GM18526 (cell line): ENCODE results near the gene ZFP90.

Experiments used
- POLR2A ChIP-seq: IDR thresholded peaks from 3 replicates; pipeline ENCODE4 v1.6.1; 2011; ENCODE audit not compliant: insufficient read length; ENCODE audit errors: extremely low read depth

The ZFP90 gene

GRCh38 chr16:68538880-68539701, at the start of gene ZFP90:
Gene ZFP90 (plus strand): TSS chr16:68539291. CDS start chr16:68539793, 502 bp downstream.
- peak; percentile 57 for TF ChIP-seq POLR2A

GRCh38 chr16:68490358-68490757, 48.7 kb upstream of the ZFP90 start:
- no peak for TF ChIP-seq POLR2A

GRCh38 chr16:68490829-68491575, 48.1 kb upstream of the ZFP90 start:
- TF ChIP-seq POLR2A: no peak

- no peak for TF ChIP-seq POLR2A
Observed at GRCh38 chr16:68491576-68491950, 47.5 kb upstream of the ZFP90 start.

- no peak for TF ChIP-seq POLR2A
Observed at GRCh38 chr16:68492151-68492542, 46.9 kb upstream of the ZFP90 start.

GRCh38 chr16:68492543-68493411, 46.3 kb upstream of the ZFP90 start:
- no peak for TF ChIP-seq POLR2A

GRCh38 chr16:68493412-68494070, 45.5 kb upstream of the ZFP90 start:
- TF ChIP-seq POLR2A: no peak

- no peak for TF ChIP-seq POLR2A
Observed at GRCh38 chr16:68496689-68497088, 42.4 kb upstream of the ZFP90 start.

- TF ChIP-seq POLR2A: no peak
Observed at GRCh38 chr16:68499006-68499405, 40.1 kb upstream of the ZFP90 start.

- no peak for TF ChIP-seq POLR2A
Observed at GRCh38 chr16:68503334-68503733, 35.8 kb upstream of the ZFP90 start.

GRCh38 chr16:68504066-68504465, 35.0 kb upstream of the ZFP90 start:
- TF ChIP-seq POLR2A: no peak

- no peak for TF ChIP-seq POLR2A
Observed at GRCh38 chr16:68506331-68507053, 32.6 kb upstream of the ZFP90 start.

GRCh38 chr16:68508013-68508412, 31.1 kb upstream of the ZFP90 start:
- no peak for TF ChIP-seq POLR2A

- no peak for TF ChIP-seq POLR2A
Observed at GRCh38 chr16:68508641-68509240, 30.4 kb upstream of the ZFP90 start.
